H54 (cell line): ENCODE data around the gene ACTL8.

Experiments used
- DNase-seq: peaks from one replicate; pipeline ENCODE4 v3.0.0; 2011; ENCODE audit warnings: low spot score, mixed read lengths; ENCODE audit not compliant: insufficient read length
- FAIRE-seq: peaks from 3 replicates; lab custom pipeline; 2011; peaks lifted over from hg19 to GRCh38; lab: Jason Lieb, UNC
- POLR2A ChIP-seq: IDR thresholded peaks from 2 replicates; pipeline ENCODE4 v1.6.1; 2011; ENCODE audit warnings: low read depth, mild to moderate bottlenecking, low read length

ACTL8 gene

DNA sequence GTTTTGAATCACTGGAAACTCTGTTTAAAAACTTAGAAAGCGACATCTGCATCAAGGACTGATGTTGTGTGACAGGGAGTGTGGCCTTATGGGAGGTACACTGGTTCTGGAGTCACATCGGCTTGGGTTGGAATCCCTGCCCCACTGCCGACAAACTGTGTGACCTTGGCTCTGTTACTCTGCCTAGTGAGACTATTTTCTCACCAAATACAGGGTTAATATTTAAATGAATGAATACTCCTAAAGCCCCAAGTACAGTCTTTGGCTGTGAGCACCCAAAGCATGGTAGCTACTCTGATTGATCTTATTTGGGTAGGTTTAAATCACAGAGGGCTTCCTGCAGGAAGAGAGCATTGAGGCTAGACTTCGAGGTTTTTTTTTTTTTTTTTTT lies 102.0 kb downstream of the ACTL8 start:
- no peak for DNase-seq
- no peak for TF ChIP-seq POLR2A

GRCh38 chr1:17857996-17858395 lies 102.9 kb downstream of the ACTL8 start:
- no peak for DNase-seq
- TF ChIP-seq POLR2A: no peak
- no peak for FAIRE-seq

More for the DNA sequence above, 102.0 kb downstream of the ACTL8 start:
- no peak for FAIRE-seq

DNA sequence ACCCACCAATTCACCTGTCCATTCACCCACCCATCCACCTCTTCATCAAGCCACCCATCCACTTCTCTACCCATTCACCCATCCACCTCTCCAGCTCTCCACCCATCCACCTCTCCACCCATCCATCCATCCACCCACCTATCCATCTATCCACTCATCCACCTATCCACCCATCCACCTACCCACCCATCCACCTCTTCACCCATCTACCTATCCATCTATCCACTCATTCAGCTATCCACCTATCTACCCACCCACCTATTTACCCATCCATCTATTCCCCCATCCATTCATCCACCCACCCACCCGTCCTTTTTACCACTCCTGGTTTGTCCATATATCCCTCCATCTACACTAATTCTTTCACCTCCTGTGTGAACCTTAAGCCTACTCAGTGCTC lies 105.7 kb downstream of the ACTL8 start:
- FAIRE-seq (no peak), DNase-seq (no peak)
- no peak for TF ChIP-seq POLR2A

DNA sequence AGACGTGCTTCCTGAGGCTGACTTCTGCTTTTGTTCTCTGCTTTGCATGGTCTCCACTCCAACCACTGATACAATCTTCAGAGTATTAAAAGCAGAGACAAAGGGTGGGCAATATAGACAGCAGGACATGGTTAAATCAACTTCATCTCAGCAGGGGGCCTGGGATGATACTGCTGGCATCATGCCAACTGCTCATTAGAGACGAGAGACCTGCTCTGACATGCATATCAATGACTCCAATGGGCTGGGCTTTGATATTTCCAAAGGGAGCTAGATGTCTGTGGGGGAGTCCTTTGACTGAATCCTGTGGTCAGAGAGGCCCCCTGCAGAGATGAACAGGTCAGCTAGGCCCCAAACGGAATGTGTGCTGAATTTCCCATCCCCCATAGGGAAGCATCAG lies 106.6 kb downstream of the ACTL8 start:
- TF ChIP-seq POLR2A: no peak
- no peak for FAIRE-seq
- DNase-seq: no peak

DNA sequence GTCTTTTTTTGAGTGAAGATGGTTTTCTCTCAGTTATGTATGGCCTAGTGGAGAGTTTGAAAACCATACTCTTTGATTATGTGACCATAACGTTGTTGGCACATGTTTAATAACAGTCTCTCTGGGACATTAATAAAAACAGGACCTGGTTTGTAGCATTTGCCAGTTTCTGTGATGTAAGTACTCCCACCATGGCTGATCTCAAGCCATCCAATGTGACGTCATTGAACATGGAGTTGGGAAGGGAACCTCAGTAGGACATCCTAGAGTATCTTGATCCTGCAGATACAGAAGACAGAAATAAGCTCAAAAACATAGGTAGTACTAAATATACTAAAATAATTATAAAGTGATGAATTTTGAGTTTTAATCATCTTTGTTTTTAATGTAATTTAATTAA lies 107.0 kb downstream of the ACTL8 start:
- FAIRE-seq (no peak), DNase-seq (no peak)
- TF ChIP-seq POLR2A: no peak

GRCh38 chr1:17865912-17866739 lies 111.0 kb downstream of the ACTL8 start:
- DNase-seq: peak; percentile 62
- TF ChIP-seq POLR2A: no peak
- peak; percentile 78 for FAIRE-seq

- FAIRE-seq (no peak), DNase-seq (no peak)
- TF ChIP-seq POLR2A: no peak
These were observed 111.6 kb downstream of the ACTL8 start for GRCh38 chr1:17866740-17867029.

DNA sequence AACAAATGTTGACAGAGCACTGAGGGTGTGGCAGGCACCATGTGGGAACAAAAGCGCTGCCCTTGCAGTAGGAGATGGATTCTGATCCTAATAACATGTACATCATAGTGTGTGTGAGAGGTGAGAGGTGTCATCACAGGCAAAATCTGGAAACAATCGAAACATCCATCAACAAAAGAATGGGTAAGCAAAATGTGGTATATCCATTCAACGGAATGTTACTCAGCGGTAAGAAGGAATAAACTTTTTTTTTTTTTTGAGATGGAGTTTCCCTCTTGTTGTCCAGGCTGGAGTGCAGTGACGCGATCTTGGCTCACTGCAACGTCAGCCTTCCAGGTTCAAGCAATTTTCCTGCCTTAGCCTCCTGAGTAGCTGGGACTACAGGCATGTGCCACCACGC lies 112.3 kb downstream of the ACTL8 start:
- DNase-seq (no peak), FAIRE-seq (no peak)
- no peak for TF ChIP-seq POLR2A

DNA sequence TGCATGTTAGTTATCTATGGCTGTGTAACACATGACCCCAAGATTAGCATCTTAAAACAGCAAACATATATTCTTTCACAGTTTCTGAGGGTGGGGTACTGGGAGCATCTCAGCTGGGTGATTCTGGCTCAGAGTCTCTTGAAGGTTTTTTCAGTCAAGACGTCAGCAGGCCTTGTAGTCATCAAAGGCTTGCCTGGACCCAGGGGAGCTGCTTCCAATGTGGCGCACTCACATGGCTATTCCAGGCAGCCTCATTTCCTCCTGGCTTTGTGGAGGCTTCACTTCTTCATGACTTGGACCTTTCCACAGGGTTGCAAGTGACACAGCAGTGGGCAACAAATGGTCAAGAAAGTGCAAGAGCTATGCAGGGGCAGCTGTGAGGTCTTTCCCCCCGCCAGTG lies 114.7 kb downstream of the ACTL8 start:
- DNase-seq (no peak), FAIRE-seq (no peak)
- TF ChIP-seq POLR2A: no peak

DNA sequence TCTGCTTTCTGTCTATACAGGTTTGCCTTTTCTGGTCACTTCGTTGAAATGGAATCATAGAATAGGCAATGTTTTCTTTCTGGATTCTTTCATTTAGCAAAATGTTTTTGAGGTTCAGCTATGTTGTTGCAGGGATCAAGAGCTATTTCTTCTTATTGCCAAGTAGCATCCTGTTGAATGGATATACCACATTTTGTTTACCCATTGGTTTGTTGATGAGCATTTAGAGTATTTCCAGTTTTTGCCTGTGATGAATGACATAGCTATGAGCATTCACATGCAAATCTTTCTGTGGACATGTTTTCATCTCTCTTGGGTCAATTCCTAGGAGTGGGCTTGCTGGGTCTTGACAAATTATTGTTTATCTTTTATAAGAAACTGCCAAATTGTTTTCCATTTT lies 115.5 kb downstream of the ACTL8 start:
- DNase-seq: no peak
- no peak for TF ChIP-seq POLR2A
- no peak for FAIRE-seq

DNA sequence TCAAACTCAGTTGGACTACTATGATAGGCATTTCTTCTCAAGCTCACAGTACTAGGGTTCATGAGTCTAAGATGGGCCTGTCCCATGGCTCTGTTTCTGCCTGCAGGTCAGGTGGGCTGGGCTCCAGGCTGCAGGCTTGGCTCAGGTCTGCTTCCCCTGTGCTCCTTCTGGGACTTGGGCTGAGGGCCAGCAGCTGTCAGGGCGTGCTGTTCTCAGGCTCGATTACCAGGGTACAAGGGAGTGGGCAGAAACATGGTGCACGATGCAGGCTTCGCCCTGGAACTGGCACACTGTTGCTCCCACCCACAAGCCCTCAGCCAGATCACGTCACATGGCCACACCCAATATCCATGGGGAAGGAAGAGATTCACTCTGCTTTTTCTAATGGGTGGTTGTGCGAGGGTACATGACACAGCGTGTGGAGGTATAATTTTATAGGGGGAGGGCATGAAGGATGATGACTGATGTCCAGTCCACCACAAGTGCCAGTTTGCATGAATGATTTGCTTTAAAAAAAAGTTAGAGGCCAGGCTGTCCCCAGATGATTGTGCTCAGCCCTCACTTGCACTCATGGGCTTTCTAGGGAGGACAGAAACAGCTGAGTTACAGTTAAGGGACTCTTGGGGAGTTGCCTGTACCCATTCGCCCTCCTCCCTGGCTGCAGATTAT lies 118.0 kb downstream of the ACTL8 start:
- TF ChIP-seq POLR2A: no peak
- no peak for FAIRE-seq
- DNase-seq: no peak

- peak; percentile 89 for FAIRE-seq
- TF ChIP-seq POLR2A: no peak
- peak; percentile 63 for DNase-seq
These were observed 119.1 kb downstream of the ACTL8 start for GRCh38 chr1:17874231-17874630.

DNA sequence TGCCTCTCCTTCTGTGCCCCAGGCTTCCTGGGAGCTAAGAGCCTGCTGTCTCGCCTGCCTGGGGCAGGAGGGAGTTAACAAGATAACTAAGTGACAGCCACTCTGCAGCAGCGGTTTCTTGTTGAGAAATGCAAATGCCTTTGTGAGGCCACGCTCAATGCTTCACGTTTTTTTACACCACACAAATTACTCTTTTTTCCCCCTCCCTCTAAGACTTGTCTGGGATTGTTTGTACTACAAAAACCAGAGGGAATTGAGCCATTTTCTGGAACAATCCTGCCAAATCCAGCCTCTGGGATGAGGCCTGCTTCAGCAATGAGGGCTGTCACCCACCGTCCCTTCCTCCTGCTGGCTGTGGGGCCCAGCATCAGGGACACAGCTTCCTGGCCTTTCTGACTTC lies 119.6 kb downstream of the ACTL8 start:
- DNase-seq (no peak), FAIRE-seq (no peak)
- no peak for TF ChIP-seq POLR2A

DNA sequence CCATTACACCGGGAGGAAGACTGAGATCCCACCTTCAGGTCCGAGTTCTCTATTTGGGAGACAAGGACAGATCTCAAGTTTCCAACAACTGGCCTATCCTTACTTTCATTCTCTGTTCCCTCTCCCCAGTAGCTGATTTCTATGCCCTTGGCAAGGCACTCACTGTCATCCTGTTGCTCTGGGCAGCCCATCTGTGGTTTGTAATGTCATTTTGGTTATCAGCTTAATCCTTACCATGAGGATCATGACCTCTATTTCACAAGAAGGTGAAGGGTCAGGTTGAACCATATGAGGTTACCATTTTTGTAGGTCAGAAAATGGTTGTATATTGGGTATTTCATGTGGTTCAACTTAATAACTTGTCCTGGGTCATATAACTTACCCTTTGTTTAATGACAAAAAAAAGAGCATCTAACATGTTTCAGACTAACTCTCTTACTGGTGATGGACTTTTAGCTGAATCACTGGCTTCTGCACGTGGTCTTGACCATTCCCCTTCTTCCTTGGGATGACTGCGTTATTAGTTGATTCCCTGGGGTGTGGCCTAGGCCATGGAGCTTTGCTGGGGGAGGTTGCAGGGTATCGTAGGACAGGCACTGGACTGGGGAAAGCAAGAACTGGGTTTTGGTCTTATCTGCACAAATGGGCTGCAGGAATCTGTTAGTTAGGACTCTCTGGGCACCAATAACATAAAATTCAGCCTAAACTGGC lies 120.2 kb downstream of the ACTL8 start:
- TF ChIP-seq POLR2A: no peak
- DNase-seq (no peak), FAIRE-seq (no peak)
